Stimulated activated naive B cell treated with anti-CD40 and anti-IgM and Interleukin-4, amounts not matched to agents 10 μg/mL and 1 μg/mL and 100 μg/mL, for 72 hours (primary cell): Measurements from ENCODE around the gene NRIP1.

ENCODE experiments used
- ATAC-seq, 2 donors: fragments of 150-1000 bp; cut with Tn5 transposase; replicated peaks; 2 replicates each; pipeline ENCODE4 v1.10.0; 2021; ENCODE audit warnings: moderate library complexity in 1 of 2
- DNase-seq: peaks from one replicate; pipeline ENCODE4 v3.0.0; 2021
- H3K27ac Mint-ChIP-seq: one replicate; pipeline ENCODE4 v1.8.0; 2022; ENCODE audit warnings: mild to moderate bottlenecking, mixed read lengths
- H3K27me3 Mint-ChIP-seq, 2 donors: one replicate each; pipeline ENCODE4 v1.8.0; 2022; ENCODE audit warnings: mixed read lengths in 2 of 2
- H3K36me3 Mint-ChIP-seq, 2 donors: one replicate each; pipeline ENCODE4 v1.8.0; 2022; ENCODE audit warnings: mixed read lengths in 2 of 2, mild to moderate bottlenecking in 1 of 2
- H3K4me1 Mint-ChIP-seq, 2 donors: one replicate each; pipeline ENCODE4 v1.8.0; 2022; ENCODE audit warnings: mixed read lengths in 2 of 2, mild to moderate bottlenecking in 1 of 2
- H3K4me3 Mint-ChIP-seq, 2 donors: one replicate each; pipeline ENCODE4 v1.8.0; 2022; ENCODE audit warnings: mild to moderate bottlenecking in 2 of 2, mixed read lengths in 2 of 2, moderate library complexity in 1 of 2
- H3K9me3 Mint-ChIP-seq, 2 donors: one replicate each; pipeline ENCODE4 v1.8.0; 2022; ENCODE audit warnings: mixed read lengths in 2 of 2, mild to moderate bottlenecking in 1 of 2

Gene NRIP1

GRCh38 chr21:15018382-15018781 lies 46.4 kb downstream of the NRIP1 start:
- Mint-ChIP-seq H3K4me1 (peaks cover 13 to 18% of the 10 kb centered on the region in 2 donors), H3K36me3 (peaks cover 3 to 13% of the 10 kb centered on the region in 2 donors), H3K27me3 (no peaks in the 10 kb centered on the region), H3K27ac (peak overlapping the region; percentile 62), H3K9me3 (peaks cover 0 to 3% of the 10 kb centered on the region in 2 donors), H3K4me3 (peak overlapping the region; percentile 11 to 54)
- DNase-seq (no peak), ATAC-seq (peak; percentile 96 to 99)

- Mint-ChIP-seq H3K4me3 (no peak overlapping the region), H3K36me3 (peaks cover 2 to 4% of the 10 kb centered on the region in 2 donors), H3K27ac (no peak overlapping the region), H3K9me3 (peaks cover 0 to 3% of the 10 kb centered on the region in 2 donors), H3K27me3 (no peaks in the 10 kb centered on the region), H3K4me1 (peaks cover 11 to 18% of the 10 kb centered on the region in 2 donors)
- DNase-seq (no peak), ATAC-seq (no peak)
Observed at GRCh38 chr21:15015622-15016471, 49.0 kb downstream of the NRIP1 start.

- Mint-ChIP-seq H3K9me3 (peaks cover 0 to 3% of the 10 kb centered on the region in 2 donors), H3K4me1 (peaks cover 10 to 13% of the 10 kb centered on the region in 2 donors), H3K27me3 (no peaks in the 10 kb centered on the region), H3K27ac (no peak overlapping the region), H3K36me3 (peaks cover 5 to 10% of the 10 kb centered on the region in 2 donors), H3K4me3 (no peak overlapping the region)
- DNase-seq (no peak), ATAC-seq (no peak)
Observed at GRCh38 chr21:15014221-15014620, 50.6 kb downstream of the NRIP1 start.

GRCh38 chr21:15011967-15012366 lies 52.8 kb downstream of the NRIP1 start:
- DNase-seq (no peak), ATAC-seq (no peak)
- Mint-ChIP-seq H3K9me3 (peaks cover 3% of the 10 kb centered on the region in 2 donors), H3K36me3 (peaks cover 12 to 21% of the 10 kb centered on the region in 2 donors), H3K4me3 (no peak overlapping the region), H3K27ac (no peak overlapping the region), H3K27me3 (no peaks in the 10 kb centered on the region), H3K4me1 (peaks cover 8% of the 10 kb centered on the region in 2 donors)

- no peaks in the 10 kb centered on the region for H3K27me3 Mint-ChIP-seq
- no peak overlapping the region for H3K27ac Mint-ChIP-seq
- peaks cover 0 to 3% of the 10 kb centered on the region in 2 donors for H3K9me3 Mint-ChIP-seq
- peaks cover 16 to 24% of the 10 kb centered on the region in 2 donors for H3K36me3 Mint-ChIP-seq
- peaks cover 12 to 21% of the 10 kb centered on the region in 2 donors for H3K4me1 Mint-ChIP-seq
- ATAC-seq, result no peak
- no peak overlapping the region for H3K4me3 Mint-ChIP-seq
- no peak for DNase-seq
Observed at GRCh38 chr21:15010645-15011044, 54.2 kb downstream of the NRIP1 start.

- DNase-seq (no peak), ATAC-seq (no peak)
- Mint-ChIP-seq H3K9me3 (peaks cover 0 to 3% of the 10 kb centered on the region in 2 donors), H3K27ac (no peak overlapping the region), H3K36me3 (peaks cover 16 to 24% of the 10 kb centered on the region in 2 donors), H3K4me1 (peaks cover 15 to 28% of the 10 kb centered on the region in 2 donors), H3K4me3 (no peak overlapping the region), H3K27me3 (no peaks in the 10 kb centered on the region)
Observed at GRCh38 chr21:15009837-15010363, 54.9 kb downstream of the NRIP1 start.

GRCh38 chr21:15007716-15008296 lies 57.0 kb downstream of the NRIP1 start:
- Mint-ChIP-seq H3K27me3 (no peaks in the 10 kb centered on the region), H3K36me3 (peaks cover 22 to 30% of the 10 kb centered on the region in 2 donors), H3K9me3 (peaks cover 0 to 3% of the 10 kb centered on the region in 2 donors), H3K4me3 (no peak overlapping the region), H3K4me1 (peaks cover 21 to 43% of the 10 kb centered on the region in 2 donors), H3K27ac (no peak overlapping the region)
- ATAC-seq (no peak), DNase-seq (no peak)

- Mint-ChIP-seq H3K4me3 (no peak overlapping the region), H3K27me3 (no peaks in the 10 kb centered on the region), H3K9me3 (peaks cover 0 to 3% of the 10 kb centered on the region in 2 donors), H3K36me3 (peaks cover 22 to 36% of the 10 kb centered on the region in 2 donors), H3K27ac (no peak overlapping the region), H3K4me1 (peaks cover 27 to 51% of the 10 kb centered on the region in 2 donors)
- DNase-seq (no peak), ATAC-seq (no peak)
Observed at GRCh38 chr21:15006594-15007230, 58.1 kb downstream of the NRIP1 start.

- Mint-ChIP-seq H3K4me1 (peaks cover 29 to 56% of the 10 kb centered on the region in 2 donors), H3K9me3 (peaks cover 0 to 3% of the 10 kb centered on the region in 2 donors), H3K4me3 (peak overlapping the region in 1 of 2 donors; percentile 16), H3K27me3 (no peaks in the 10 kb centered on the region), H3K27ac (no peak overlapping the region), H3K36me3 (peaks cover 19 to 32% of the 10 kb centered on the region in 2 donors)
- DNase-seq, result no peak
- peak in 1 of 2 donors; percentile 14 for ATAC-seq
Observed at GRCh38 chr21:15005391-15005790, 59.4 kb downstream of the NRIP1 start.

- Mint-ChIP-seq H3K4me1 (peaks cover 32 to 60% of the 10 kb centered on the region in 2 donors), H3K27me3 (no peaks in the 10 kb centered on the region), H3K27ac (no peak overlapping the region), H3K9me3 (peaks cover 0 to 3% of the 10 kb centered on the region in 2 donors), H3K36me3 (peaks cover 19 to 32% of the 10 kb centered on the region in 2 donors), H3K4me3 (no peak overlapping the region)
- DNase-seq, result no peak
- ATAC-seq, result no peak
Observed at GRCh38 chr21:15004721-15005370, 60.0 kb downstream of the NRIP1 start.

GRCh38 chr21:15003463-15004135 lies 61.2 kb downstream of the NRIP1 start:
- H3K4me1 Mint-ChIP-seq, result peaks cover 31 to 63% of the 10 kb centered on the region in 2 donors
- no peaks in the 10 kb centered on the region for H3K27me3 Mint-ChIP-seq
- H3K27ac Mint-ChIP-seq, result peak overlapping the region; percentile 53
- no peak overlapping the region for H3K4me3 Mint-ChIP-seq
- H3K36me3 Mint-ChIP-seq, result peaks cover 19 to 28% of the 10 kb centered on the region in 2 donors
- ATAC-seq (peak; percentile 39 to 51), DNase-seq (no peak)
- peaks cover 0 to 3% of the 10 kb centered on the region in 2 donors for H3K9me3 Mint-ChIP-seq

- Mint-ChIP-seq H3K4me1 (peaks cover 27 to 55% of the 10 kb centered on the region in 2 donors), H3K27ac (peak overlapping the region; percentile 70), H3K4me3 (no peak overlapping the region), H3K36me3 (peaks cover 10 to 19% of the 10 kb centered on the region in 2 donors), H3K9me3 (no peaks in the 10 kb centered on the region), H3K27me3 (no peaks in the 10 kb centered on the region)
- DNase-seq (no peak), ATAC-seq (peak; percentile 58 to 76)
Observed at GRCh38 chr21:15001857-15002606, 62.8 kb downstream of the NRIP1 start.

GRCh38 chr21:15001113-15001512 lies 63.7 kb downstream of the NRIP1 start:
- Mint-ChIP-seq H3K27me3 (no peaks in the 10 kb centered on the region), H3K27ac (no peak overlapping the region), H3K4me1 (peaks cover 25 to 48% of the 10 kb centered on the region in 2 donors)

More at GRCh38 chr21:15001113-15001512, 63.7 kb downstream of the NRIP1 start:
- ATAC-seq (no peak), DNase-seq (no peak)
- H3K9me3 Mint-ChIP-seq, result no peaks in the 10 kb centered on the region
- H3K36me3 Mint-ChIP-seq, result peaks cover 6 to 19% of the 10 kb centered on the region in 2 donors
- no peak overlapping the region for H3K4me3 Mint-ChIP-seq
